ENCODE measurements around the gene MMP1.

MMP1 gene

DNA sequence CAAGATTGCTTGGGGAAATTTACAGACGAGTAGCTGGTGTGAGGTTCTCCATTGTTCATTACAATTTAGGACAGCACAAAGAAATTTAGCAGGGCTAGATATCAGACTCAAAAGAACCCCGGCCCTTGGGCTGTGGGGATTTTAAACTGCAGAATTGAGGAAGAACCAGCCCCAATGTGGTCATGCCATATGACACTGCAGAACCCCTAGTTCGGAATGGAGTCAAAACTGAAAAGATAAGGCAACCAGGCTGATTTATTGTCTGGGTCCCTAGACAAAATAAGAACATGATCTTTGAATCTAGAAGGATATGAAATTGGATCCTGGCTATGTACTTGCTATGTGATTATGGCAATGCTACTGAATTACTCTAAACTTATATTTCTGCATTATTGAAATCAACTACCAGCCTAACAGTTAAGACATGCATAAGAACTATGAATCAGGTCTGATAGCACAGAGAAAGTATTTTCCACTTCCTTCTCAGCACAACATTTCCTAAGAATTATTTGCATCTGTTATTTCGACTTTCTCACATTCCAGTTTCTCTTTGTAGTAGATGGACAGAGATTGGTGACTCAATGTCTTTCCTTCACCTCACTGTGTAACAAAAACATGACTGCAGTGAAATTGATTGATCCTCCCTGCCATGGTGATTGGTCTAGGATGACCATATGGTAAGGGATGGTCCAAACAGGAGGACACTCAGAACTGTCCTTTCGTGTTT, 32.2 kb upstream of the MMP1 start:
- Histone ChIP-seq H3K9ac (ENCODE audit: low read length) (no peak overlapping the region), H3K9me3 (ENCODE audit: insufficient read depth, low read length) (no peaks in the 10 kb centered on the region), H3K79me2 (ENCODE audit: insufficient read depth, low read length) (no peaks in the 10 kb centered on the region), H3F3A (ENCODE audit: insufficient read depth) (no peaks in the 10 kb centered on the region), H3K4me2 (ENCODE audit: low read depth, low read length, poor library complexity, severe bottlenecking) (no peak overlapping the region), H3K9me2 (replicated peaks; ENCODE audit: insufficient read depth, low read length) (no peaks in the 10 kb centered on the region), H3K27ac (ENCODE audit: low read depth, low read length) (no peak overlapping the region), H3K4me3 (ENCODE audit: insufficient read depth, low read length, poor library complexity, severe bottlenecking) (no peak overlapping the region), H3K27me3 (ENCODE audit: low read length) (no peaks in the 10 kb centered on the region), H2AFZ (ENCODE audit: low read depth, low read length, severe bottlenecking) (no peak overlapping the region), H3K36me3 (ENCODE audit: low read length) (no peaks in the 10 kb centered on the region), H4K20me1 (ENCODE audit: low read depth, low read length) (no peaks in the 10 kb centered on the region)
- TF ChIP-seq, protein P1, sequence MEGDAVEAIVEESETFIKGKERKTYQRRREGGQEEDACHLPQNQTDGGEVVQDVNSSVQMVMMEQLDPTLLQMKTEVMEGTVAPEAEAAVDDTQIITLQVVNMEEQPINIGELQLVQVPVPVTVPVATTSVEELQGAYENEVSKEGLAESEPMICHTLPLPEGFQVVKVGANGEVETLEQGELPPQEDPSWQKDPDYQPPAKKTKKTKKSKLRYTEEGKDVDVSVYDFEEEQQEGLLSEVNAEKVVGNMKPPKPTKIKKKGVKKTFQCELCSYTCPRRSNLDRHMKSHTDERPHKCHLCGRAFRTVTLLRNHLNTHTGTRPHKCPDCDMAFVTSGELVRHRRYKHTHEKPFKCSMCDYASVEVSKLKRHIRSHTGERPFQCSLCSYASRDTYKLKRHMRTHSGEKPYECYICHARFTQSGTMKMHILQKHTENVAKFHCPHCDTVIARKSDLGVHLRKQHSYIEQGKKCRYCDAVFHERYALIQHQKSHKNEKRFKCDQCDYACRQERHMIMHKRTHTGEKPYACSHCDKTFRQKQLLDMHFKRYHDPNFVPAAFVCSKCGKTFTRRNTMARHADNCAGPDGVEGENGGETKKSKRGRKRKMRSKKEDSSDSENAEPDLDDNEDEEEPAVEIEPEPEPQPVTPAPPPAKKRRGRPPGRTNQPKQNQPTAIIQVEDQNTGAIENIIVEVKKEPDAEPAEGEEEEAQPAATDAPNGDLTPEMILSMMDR (IDR thresholded peaks at IDR 0.05; ENCODE audit: insufficient read depth, low read length, poor library complexity, severe bottlenecking) = no peak
- TF ChIP-seq EZH2phosphoT487 (conservative IDR thresholded peaks at IDR 0.05; ENCODE audit: low read length) = no peak

DNA sequence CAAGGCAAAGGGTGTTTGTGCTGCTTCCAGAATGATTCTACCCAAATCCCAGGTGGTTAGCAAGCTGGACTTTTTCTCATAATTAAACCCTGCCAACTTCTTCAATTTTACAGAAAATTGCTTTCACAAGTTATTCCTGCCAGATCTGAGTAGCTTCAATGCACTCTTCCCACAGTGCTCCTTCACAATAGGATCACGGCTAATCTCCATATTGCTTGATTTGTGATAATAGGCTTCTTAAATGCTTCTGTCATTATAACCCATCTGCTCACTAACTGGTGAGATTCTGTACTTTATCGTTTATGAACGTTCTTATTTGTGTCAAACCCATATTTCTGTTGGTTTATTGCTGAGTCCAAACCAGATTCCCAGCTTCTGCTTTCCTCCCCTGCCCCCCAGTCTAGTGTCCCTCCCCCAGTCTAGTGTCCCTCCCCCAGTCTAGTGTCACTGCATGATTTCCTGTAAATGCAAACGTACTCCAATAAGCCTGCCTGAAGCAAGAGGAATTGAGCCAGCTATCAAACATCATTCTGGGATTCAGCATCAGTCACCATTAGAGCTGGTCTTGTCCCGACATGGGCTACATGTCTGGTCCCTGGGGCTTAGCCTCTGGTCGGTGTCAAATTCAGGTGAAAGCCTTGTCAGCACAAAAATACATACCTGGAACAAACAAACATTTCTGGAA, 31.5 kb upstream of the MMP1 start:
- Histone ChIP-seq H4K20me1 (ENCODE audit: low read depth, low read length) (no peaks in the 10 kb centered on the region), H3K36me3 (ENCODE audit: low read length) (no peaks in the 10 kb centered on the region), H3F3A (ENCODE audit: insufficient read depth) (no peaks in the 10 kb centered on the region), H3K9ac (ENCODE audit: low read length) (no peak overlapping the region), H3K9me2 (replicated peaks; ENCODE audit: insufficient read depth, low read length) (no peaks in the 10 kb centered on the region), H3K4me2 (ENCODE audit: low read depth, low read length, poor library complexity, severe bottlenecking) (no peak overlapping the region), H3K79me2 (ENCODE audit: insufficient read depth, low read length) (no peaks in the 10 kb centered on the region), H2AFZ (ENCODE audit: low read depth, low read length, severe bottlenecking) (no peak overlapping the region), H3K27ac (ENCODE audit: low read depth, low read length) (no peak overlapping the region), H3K27me3 (ENCODE audit: low read length) (no peaks in the 10 kb centered on the region), H3K9me3 (ENCODE audit: insufficient read depth, low read length) (no peaks in the 10 kb centered on the region), H3K4me3 (ENCODE audit: insufficient read depth, low read length, poor library complexity, severe bottlenecking) (no peak overlapping the region)
- TF ChIP-seq, protein P1 (IDR thresholded peaks at IDR 0.05; ENCODE audit: insufficient read depth, low read length, poor library complexity, severe bottlenecking) = no peak
- TF ChIP-seq EZH2phosphoT487 (conservative IDR thresholded peaks at IDR 0.05; ENCODE audit: low read length) = no peak

DNA sequence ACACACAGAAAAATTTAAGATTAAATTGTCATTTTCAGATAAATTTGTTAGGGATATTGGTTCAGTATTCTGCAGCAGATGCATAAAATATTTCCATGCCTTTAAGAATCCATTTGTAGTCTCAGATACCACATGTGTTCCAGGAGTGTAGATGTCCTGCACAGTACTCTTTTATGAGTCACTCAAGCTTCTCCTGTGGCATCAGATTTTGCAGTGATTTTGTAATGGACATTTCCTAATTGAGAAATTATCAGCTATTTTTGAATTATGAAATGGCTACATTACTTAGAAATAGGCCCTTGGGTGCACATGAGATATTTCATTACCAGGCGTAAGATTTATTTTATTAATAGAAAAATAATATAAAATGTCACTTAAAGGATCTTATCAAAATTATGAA, 26.6 kb upstream of the MMP1 start:
- no peaks in the 10 kb centered on the region for H3F3A ChIP-seq (ENCODE audit: insufficient read depth)
- H3K9me2 ChIP-seq (replicated peaks; ENCODE audit: insufficient read depth, low read length) = no peaks in the 10 kb centered on the region
- no peak overlapping the region for H3K4me3 ChIP-seq (ENCODE audit: insufficient read depth, low read length, poor library complexity, severe bottlenecking)
- no peak overlapping the region for H3K27ac ChIP-seq (ENCODE audit: low read depth, low read length)
- TF ChIP-seq, protein P1 (IDR thresholded peaks at IDR 0.05; ENCODE audit: insufficient read depth, low read length, poor library complexity, severe bottlenecking) = no peak
- TF ChIP-seq EZH2phosphoT487 (conservative IDR thresholded peaks at IDR 0.05; ENCODE audit: low read length) = no peak
- no peak overlapping the region for H2AFZ ChIP-seq (ENCODE audit: low read depth, low read length, severe bottlenecking)
- no peaks in the 10 kb centered on the region for H4K20me1 ChIP-seq (ENCODE audit: low read depth, low read length)
- no peak overlapping the region for H3K4me2 ChIP-seq (ENCODE audit: low read depth, low read length, poor library complexity, severe bottlenecking)
- H3K36me3 ChIP-seq (ENCODE audit: low read length) = no peaks in the 10 kb centered on the region
- H3K9ac ChIP-seq (ENCODE audit: low read length) = no peak overlapping the region
- H3K9me3 ChIP-seq (ENCODE audit: insufficient read depth, low read length) = no peaks in the 10 kb centered on the region
- no peaks in the 10 kb centered on the region for H3K79me2 ChIP-seq (ENCODE audit: insufficient read depth, low read length)
- H3K27me3 ChIP-seq (ENCODE audit: low read length) = no peaks in the 10 kb centered on the region

Measured in SU-DHL-6 (cell line).